Fibroblast of skin of right quadriceps (primary cell): ENCODE data around the gene OR5AK2.
"Not testable (repeated sequence)": the region's sequence is repeated elsewhere in the genome, so short reads cannot be mapped to it uniquely, and the experiment has no call there.

Experiments used
- DNase-seq: peaks from one replicate; pipeline ENCODE4 v3.0.0-alpha.2; 2013

OR5AK2 gene, protein sequence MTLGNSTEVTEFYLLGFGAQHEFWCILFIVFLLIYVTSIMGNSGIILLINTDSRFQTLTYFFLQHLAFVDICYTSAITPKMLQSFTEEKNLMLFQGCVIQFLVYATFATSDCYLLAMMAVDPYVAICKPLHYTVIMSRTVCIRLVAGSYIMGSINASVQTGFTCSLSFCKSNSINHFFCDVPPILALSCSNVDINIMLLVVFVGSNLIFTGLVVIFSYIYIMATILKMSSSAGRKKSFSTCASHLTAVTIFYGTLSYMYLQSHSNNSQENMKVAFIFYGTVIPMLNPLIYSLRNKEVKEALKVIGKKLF

GRCh38 chr11:56988614-56989013, at the start of gene OR5AK2:
TSS of gene OR5AK2 (plus strand) at chr11:56988914. CDS start at chr11:56988914, 0 bp downstream.
- DNase-seq: no peak

DNA sequence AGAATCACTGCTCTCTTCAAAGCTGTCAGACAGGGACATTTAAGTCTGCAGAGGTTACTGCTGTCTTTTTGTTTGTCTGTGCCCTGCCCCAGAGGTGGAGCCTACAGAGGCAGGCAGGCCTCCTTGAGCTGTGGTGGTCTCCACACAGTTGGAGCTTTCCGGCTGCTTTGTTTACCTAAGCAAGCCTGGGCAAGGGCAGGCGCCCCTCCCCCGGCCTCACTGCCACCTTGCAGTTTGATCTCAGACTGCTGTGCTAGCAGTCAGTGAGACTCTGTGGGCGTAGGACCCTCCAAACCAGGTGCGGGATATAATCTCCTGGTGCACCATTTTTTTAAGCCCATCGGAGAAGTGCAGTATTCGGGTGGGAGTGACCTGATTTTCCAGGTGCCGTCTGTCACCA, 43.2 kb upstream of the OR5AK2 start:
- not testable (repeated sequence) for DNase-seq

- DNase-seq: no peak
Observed at GRCh38 chr11:56948991-56949515, 39.7 kb upstream of the OR5AK2 start.

DNA sequence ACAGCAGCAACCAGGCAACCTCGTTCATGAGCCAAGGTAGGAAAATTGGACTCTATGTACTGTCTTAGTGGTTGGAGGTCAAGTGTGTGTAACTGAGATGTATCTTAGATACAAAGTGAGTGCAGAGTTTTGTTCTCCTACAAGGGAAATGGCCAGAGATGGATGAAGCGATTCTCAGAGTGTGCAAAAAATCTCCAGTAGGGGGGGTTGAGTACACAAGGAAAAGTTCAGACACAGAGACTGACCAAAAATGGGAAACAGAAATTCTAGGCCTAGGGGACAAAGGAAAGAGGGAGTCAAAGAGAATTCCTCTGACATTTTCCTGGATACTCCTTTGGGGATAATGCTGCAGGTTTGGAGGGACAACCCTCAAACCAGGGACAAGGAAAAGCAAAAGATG, 38.2 kb upstream of the OR5AK2 start:
- no peak for DNase-seq

DNA sequence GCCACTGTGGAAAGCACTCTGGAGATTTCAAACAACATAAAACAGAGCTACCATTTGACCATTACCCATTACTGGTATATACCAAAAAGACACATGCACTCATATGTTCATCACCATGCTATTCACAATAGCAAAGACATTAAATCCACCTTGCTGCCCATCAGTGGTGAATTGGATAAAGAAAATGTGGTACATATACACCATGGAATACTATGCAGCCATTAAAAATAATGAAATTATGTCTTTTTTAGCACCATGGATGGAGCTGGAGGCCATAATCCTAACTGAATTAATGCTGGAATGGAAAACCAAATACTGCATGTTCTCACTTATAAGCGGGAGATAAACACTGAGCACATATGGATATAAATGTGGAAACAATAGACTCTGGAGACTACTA, 34.8 kb upstream of the OR5AK2 start:
- not testable (repeated sequence) for DNase-seq

- no peak for DNase-seq
Observed at GRCh38 chr11:56961609-56962008, 27.1 kb upstream of the OR5AK2 start.

- DNase-seq: no peak
Observed at GRCh38 chr11:56967726-56968125, 21.0 kb upstream of the OR5AK2 start.

GRCh38 chr11:56968524-56968923, 20.2 kb upstream of the OR5AK2 start:
- DNase-seq: no peak

- DNase-seq: no peak
Observed at GRCh38 chr11:56977314-56977713, 11.4 kb upstream of the OR5AK2 start.

DNA sequence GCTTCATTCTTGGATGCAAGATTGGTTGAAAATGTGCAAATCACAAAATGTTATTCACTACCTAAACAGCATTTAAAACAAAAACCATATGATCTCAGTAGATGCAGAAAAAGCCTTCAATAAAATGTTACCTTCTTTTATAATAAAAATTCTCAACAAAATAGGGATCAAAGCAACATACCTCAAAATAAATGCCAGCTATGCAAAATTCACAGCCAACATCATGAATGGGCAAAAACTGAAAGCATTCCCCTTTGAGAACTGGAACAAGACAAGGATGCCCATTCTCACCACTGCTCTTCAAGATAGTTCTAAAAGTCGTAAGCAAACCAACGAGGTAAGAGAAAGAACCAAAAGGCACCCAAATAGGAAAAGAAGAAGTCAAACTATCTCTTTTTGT, 2.0 kb downstream of the OR5AK2 start:
- DNase-seq: no peak

DNA sequence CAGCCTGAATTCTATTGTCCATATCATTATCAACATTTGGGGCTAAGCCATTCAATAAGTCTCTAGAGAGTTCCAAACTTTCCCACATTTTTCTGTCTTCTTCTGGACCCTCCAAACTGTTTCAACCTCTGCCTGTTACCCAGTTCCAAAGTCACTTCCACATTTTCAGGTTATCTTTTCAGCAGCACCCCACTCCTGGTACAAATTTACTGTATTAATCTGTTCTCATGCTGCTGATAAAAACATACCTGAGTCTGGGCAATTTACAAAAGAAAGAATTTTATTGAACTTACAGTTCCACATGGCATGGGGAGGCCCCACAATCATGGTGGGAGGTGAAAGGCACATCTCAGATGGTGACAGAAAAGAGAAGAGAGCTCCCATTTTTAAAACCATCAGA, 5.8 kb downstream of the OR5AK2 start:
- no peak for DNase-seq

DNA sequence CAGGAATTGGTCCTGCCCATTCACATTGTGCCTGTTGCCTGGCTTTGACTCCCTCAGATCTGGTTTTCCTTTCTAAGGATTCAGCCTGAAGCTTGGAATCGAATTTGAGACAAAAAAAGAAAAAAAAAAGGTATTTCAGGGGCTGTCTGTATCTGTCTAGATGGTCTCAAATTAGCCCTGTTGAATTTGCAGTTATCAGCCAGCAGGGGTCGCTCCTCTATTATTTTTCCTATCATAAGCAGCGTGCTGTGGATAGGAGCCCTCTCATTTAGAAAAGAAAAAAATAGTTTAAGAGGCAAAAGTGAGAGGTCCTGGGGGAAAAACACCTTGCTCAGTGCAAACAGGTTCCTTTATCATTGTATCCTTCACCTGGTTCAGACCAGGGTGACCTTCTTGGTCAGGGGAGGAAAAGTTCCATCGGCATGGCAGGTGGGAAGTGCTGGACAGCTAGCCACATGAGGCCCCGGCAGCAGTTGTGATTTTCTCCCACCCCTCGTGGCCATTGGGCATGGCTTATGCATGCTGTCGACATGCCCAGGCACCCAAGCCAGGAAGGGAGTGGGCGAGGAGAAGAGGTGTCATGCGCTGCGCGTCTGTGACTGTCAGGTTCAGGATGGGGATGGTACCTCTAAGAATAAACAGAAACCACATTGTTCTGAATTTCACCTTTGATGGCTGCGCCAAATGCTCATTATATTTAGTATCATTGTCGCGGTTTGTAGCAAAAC, 13.1 kb downstream of the OR5AK2 start:
- DNase-seq: no peak

- no peak for DNase-seq
Observed at GRCh38 chr11:57008373-57008772, 19.7 kb downstream of the OR5AK2 start.

DNA sequence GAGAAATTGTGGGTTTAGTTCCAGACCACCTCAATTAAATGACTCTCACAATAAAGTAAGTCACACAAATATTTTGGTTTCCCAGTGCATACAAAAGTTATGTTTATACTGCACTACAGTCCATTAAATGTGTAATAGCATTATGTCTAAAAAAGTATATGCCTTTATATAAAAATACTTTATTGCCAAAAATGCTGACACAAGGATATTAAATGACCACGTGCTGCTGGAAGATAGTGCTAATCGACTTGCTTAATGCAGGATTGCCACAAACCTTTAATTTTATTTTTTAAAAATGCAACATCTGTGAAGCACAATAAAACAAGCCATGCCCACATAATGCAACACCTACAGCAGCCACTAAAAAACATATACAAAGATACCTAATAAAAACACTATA, 27.0 kb downstream of the OR5AK2 start:
- no peak for DNase-seq

DNA sequence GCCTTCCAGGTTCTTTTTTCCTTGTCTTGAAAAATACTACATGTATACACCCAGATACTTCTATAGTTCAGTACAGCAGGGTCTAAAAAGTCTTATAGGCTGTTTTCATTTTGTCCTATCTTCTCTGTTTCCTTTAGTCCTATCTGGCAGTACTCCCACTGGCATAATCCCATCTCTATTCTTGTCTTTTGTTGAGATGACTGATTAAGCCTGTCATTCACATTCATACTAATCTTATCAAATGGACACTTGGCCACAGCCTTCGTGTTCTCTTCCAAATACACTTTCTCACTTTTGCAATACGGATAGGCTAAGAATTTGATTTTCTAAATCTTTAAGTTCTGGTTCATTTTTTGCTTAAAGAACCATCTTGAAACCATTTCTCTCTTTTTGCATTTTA, 42.8 kb downstream of the OR5AK2 start:
- no peak for DNase-seq
